ENCODE data around the gene EPHB2.

DNA sequence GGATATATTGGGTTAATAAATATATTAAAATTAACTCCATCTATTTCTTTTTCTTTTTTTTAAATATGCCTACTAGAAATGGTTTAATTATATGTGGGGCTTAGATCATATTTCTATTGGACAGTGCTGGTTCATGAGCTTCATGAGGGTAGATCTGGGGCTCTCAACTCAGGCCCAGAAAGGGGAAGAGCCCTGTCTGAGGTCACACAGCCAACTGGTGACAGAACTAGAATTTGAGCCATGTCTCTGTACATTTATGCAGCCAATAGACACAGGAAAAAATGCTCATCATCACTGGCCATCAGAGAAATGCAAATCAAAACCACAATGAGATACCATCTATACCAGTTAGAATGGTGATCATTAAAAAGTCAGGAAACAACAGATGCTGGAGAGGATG is 5.1 kb upstream of the EPHB2 start:
- TF ChIP-seq, protein P1, sequence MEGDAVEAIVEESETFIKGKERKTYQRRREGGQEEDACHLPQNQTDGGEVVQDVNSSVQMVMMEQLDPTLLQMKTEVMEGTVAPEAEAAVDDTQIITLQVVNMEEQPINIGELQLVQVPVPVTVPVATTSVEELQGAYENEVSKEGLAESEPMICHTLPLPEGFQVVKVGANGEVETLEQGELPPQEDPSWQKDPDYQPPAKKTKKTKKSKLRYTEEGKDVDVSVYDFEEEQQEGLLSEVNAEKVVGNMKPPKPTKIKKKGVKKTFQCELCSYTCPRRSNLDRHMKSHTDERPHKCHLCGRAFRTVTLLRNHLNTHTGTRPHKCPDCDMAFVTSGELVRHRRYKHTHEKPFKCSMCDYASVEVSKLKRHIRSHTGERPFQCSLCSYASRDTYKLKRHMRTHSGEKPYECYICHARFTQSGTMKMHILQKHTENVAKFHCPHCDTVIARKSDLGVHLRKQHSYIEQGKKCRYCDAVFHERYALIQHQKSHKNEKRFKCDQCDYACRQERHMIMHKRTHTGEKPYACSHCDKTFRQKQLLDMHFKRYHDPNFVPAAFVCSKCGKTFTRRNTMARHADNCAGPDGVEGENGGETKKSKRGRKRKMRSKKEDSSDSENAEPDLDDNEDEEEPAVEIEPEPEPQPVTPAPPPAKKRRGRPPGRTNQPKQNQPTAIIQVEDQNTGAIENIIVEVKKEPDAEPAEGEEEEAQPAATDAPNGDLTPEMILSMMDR (IDR thresholded peaks at IDR 0.05): no peak
- TF ChIP-seq ZFX (IDR thresholded peaks at IDR 0.05; ENCODE audit: borderline replicate concordance): no peak

All from 22Rv1 (cell line).